Left colon (tissue), 2 donors: ENCODE data around the gene SLBP. TPM values are rescaled to one million over a fixed set of nuclear protein-coding genes. Genes with fewer than 3 reads are reported as not detected.

Experiments
- ATAC-seq: fragments of 200-7000 bp; cut with Tn5 transposase; one replicate; pipeline ENCODE4 v1.9.1; 2020; ENCODE audit warnings: mild to moderate bottlenecking, moderate library complexity
- DNase-seq, 2 donors: peaks; one replicate each; pipeline ENCODE4 v3.0.0-alpha.2; 2020
- intact Hi-C, 2 donors: fragments of 100-400 bp; cut with DNase I in 1 of 2; cut with micrococcal nuclease in 1 of 2; formaldehyde crosslinking; loops; one replicate each; pipeline versions ENCODE4 v1.11.2 to v1.14.0; 2022; cut with DNase I, micrococcal nuclease
- long read RNA-seq: library from polyadenylated mRNA; unstranded; transcript quantifications from one replicate; pipeline ENCODE4 v2.0.0, GENCODE V29; 2021
- total RNA-seq, 2 donors: library from RNA; stranded (reverse); fragmentation: NEBNext Ultra II Directional; extraction: Animal tissue kit (Norgen Biotek cat#: 25700); gene quantifications; one replicate each; pipeline ENCODE4 v1.2.1, GENCODE V29; 2021
- donor health status: DM: no; HTN: no; CAD: no.
- donor health status: DM: yes; HTN: yes; CAD: no.

The SLBP gene
- total RNA-seq = 10 to 100 TPM; 23.3 to 27.3 TPM
- long read RNA-seq, transcript SLBP-206 (8 exons, 1,977 nt) = major isoform, 32 of 41 reads
- long read RNA-seq, transcript SLBP-205 (7 exons, 987 nt) = minor isoform, 5 of 41 reads
- long read RNA-seq, partial matches to known transcripts = 3 of 41 reads
- long read RNA-seq, other reads (novel, unspliced or antisense) = 1 of 41 reads

DNA sequence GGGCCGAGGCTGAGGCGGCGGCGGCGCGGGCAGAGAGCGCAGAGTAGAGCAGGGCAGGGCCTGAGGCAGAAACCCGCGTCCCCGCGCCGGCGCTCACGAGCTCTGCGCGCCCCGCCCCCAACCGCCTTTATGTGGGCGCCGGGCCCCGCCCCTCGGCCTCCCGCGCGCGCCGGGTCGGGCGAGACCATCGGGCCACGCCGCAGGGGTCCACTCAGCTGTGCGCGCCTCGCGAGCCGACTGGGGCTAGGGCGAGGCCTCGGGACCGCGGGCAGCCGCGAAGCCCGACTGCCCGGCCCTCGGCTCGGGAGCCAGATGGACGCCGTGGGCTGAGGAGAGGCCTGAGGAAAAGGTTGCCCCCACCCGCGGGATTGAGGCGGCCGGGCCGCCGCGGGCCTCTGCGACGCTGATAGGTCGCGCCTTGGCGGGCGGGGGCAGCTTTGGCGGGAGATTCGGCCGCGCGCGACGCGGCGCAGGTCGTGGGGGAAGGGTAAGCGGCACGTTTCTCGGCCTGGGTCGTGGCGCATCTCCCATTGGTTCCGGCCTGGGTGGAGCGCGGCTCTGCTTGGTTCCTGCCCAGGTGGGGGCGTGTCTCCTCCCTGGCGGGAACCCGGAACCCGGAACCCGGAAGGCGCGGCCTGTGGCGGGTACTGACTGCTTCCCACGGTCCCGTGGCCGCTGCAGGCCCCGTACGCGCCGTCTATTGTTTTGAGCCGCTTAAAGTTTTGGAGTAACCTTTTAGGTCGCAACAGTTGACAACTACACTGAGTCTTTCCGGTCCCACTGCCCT lies at the start of gene SLBP:
Gene SLBP, minus strand, starts transcription at position 104 of the 787 bp plus-strand sequence. CDS start 131 bp downstream, outside the sequence.
- DNase-seq = peak; percentile 98
- peak; percentile 86 for ATAC-seq
- intact Hi-C loops = no loop called here

DNA sequence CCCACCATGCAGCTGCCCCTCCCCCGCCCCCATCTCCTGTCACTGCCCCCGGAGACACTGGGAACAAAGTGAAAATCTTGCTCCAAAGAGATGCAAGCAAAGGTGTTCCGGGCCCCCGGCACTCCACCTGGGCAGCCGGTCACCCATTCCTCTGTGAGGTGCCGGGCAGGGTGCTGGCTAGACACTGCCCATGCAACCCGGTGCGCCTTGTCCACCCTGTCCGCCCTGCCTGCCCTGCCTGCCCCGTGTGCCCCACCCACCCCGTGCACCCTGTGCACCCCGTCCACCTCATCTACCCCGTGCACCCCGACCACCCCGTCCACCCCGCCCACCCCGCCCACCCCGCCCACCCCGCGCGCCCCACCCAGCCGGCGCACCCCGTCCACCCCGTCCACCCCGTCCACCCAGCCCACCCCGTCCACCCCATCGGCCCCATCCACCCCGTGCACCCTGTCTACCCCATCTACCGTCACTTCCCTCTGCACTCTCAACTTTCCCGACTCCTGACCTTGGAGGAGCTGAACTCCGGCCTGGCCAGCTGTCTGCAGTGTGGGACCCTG lies 49.1 kb upstream of the SLBP start:
- DNase-seq = no peak
- intact Hi-C loops = no loop called here
- ATAC-seq = no peak

DNA sequence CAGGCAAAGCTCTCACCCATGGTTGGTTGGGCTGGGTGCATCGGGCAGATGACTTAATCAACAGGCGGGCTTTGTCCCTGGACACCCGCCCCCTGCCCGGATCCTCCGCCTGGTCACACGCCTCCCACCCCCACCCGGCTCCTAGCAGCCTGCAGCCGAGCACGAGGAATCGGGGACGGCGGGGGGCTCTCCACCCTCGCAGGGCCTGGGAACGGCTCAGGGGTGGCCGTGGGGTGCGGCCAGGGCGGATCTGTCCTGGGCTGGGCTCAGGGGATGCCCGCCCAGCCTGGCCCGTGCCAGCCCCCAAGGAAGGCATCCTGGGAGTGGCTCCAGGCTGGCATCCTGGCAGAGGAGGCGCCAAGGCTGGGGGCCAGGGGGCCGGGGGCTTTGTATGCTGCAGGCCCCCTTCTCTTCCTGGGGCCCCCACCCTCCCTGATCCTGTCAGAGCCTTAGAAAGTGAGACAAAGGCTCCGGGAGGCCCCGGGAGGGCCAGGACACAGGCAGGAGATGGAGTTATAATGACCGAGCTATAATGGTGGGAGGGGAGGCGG lies 48.5 kb upstream of the SLBP start:
- ATAC-seq (no peak), DNase-seq (no peak)
- intact Hi-C loops = no loop called here

DNA sequence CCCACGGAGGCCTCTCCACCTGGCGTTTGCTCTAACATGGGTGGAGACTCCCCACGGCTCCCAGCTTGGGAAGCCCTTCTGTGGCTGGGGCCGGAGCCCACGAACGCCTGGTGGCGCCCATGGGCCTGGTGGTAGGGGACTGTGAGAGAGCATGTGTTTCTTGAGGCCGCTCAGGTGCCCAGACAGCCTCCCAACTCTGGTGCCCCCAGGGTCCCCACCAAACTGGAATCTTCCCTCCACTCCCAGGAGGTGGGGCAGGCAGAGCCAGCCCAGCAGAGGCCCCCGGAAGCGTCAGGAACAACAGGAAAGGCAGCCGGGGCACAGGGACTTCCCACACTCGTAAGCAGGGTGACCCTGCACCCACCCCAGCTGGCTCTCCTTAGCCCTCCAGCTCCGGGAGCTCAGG lies 47.7 kb upstream of the SLBP start:
- DNase-seq (no peak), ATAC-seq (no peak)
- intact Hi-C loops = no loop called here

DNA sequence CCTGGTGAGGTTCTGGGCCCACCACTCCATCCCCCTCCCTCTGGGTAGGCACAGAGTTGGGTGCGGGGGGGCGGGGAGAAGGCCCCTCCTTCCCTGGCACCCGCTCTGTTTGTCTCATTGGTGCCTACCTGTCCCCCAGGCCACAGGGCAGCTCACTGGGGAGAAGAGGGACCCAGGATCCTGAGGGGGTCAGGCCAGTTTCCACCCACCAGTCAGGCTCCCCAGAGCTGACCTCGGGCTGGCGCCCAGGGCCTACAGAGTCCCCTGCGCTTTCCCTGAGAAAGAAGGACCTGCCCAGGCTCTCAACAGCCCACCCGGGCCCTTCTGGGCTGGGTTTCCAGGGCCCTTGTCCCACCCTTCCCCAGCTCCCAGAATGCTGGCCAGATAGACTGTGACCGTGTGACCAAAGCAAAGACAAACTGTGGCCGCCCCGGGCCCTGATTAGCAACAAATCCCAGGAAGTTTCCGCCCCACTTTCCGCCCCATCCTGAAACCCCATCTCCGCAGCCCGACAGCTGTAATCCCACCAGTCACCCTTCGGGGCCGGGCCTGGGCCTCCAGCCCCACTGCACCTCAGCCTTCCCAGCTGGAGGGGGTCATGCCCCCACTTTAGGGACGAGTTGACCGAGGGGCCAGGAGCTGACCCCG lies 47.2 kb upstream of the SLBP start:
- DNase-seq = no peak
- intact Hi-C loops = no loop called here
- ATAC-seq = no peak

DNA sequence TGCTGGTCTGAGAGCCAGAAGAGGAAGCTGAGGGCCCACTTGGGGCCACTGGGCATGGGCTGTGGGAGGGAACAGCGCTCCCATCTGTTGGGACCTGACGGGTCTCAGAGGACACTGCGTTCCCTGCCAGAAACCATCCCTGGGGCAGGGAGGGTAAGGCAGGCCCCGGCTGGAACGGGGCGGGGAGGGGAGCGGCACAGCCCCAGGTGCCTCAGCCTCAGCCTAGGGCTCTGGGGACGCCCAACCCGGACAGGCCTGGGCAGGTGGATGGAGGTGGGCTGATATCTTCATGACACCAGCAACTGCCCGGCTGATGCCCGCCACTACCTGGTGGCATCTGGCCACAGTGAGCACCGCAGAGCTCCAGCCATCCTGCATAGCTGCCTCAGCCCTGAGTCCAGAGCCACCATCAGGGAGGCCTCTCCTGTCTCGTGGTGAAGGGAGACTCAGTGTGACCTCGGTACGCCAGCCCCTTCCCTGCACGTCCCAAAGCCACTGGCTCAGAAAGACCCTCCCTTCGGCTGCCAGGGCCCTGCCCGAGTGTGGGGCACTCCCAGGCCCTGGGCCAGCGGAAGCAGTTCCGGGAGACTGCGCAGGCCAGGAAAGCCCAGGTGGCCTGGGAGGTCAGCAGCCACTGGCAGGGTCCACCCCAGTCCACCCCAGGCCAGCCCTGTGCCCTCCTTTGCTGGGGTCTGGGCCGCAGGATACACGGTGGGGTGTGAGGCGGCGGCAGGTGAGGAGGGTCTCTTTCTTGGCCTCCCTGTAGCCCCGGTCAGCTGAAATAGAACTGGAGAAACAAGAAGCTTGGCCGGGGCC lies 46.4 kb upstream of the SLBP start:
- no peak for ATAC-seq
- intact Hi-C loops = no loop called here
- DNase-seq = no peak

DNA sequence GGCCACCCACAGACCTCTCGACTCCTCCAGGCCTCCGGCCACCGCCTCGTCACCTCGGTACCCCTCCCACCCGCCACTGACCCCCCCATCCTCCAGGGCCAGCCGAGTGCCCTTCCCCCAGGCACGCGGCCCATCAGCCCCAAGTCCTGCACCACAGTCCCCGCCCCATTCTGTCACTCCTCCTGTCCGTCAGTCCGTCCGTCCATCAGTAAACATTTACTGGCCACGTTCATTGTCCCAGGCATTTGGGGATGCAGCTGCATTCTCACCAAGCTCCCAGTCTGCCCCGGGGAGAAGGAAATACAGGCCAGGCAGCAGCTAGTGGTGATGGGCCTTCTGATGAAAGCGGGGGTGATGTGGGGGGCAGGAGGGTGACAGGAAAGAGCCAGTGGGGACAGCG lies 45.7 kb upstream of the SLBP start:
- intact Hi-C loops = no loop called here
- DNase-seq = no peak
- ATAC-seq = no peak

DNA sequence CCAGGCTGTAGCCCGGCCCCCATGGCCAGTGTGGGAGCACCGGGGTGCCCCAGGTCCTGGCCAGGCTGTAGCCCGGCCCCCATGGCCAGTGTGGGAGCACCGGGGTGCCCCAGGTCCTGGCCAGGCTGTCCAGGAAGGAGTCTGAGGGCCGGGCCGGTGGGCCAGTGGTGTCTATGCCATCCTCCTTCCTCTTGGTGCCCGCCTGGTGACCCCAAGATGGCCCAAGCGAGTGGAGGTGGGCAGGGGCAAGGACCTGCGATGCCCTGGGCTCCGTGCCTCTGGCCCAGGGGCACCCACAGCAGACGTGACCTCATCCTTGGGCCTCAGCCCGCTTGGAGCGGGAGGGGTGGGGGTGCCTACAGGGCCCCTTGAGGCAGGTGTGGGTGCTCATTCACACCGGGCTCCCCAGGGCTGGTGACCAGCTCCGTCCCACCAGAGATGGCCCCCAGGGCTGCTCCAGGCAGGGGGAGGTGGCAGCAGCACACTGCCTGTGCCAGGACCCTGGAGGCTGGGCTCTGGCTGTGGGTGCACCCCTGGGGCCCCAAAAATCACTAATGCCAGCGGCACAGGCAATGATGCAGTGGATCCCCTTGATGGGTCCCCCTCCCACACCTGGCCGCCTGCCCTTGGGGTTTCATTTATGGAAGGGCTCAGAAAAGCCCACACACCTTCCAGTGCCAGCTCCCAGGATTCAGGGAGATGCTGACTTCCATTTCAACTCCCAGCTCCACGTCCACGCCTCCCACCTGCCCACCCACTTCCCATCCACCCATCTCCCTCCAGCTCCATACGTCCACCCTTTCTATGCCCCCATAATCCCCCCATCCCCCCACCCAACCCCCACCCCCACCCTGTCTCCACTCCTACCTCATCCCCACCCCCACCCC lies 45.0 kb upstream of the SLBP start:
- DNase-seq (no peak), ATAC-seq (no peak)
- intact Hi-C loops = no loop called here

DNA sequence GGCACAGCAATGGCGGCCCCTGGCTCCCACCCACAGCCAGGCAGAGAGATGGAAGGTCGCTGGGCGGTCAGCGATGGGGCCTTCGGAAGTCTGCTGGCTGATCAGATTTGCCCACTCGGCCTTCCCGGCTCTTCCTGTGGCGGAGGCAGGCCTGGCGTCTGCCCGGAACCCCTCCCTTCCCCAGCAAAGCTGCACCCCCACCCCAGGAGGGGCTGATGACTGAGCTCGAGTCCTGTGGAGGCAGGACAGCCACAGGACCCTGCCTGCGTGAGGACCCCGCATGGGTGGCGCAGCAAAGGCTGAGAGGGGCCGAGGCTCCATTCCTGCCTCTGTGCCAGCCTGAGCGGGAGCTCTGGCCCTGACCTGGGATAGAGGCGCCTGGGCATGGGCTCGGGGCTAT lies 44.0 kb upstream of the SLBP start:
- intact Hi-C loops = no loop called here
- no peak for ATAC-seq
- no peak for DNase-seq

DNA sequence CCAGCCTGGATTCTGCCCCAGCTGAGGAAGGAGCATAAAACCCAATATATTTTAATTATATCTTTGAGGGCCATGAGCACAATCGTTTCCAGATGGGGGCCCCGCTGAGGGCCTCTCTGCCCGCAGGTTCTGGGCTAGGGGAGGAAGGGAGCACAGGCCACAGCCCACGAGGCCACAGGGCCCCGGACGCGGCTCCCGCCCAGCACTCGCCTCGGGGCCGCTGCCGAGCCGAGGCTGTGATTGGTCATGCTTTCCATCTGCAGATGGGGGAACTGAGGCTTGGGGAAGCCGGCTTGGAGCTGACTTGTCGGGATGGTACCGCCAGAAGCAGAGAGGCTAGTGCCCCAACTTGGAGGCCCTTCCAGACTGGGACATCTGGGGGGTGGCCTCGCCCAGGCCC lies 43.2 kb upstream of the SLBP start:
- DNase-seq (no peak), ATAC-seq (no peak)
- intact Hi-C loops = no loop called here

DNA sequence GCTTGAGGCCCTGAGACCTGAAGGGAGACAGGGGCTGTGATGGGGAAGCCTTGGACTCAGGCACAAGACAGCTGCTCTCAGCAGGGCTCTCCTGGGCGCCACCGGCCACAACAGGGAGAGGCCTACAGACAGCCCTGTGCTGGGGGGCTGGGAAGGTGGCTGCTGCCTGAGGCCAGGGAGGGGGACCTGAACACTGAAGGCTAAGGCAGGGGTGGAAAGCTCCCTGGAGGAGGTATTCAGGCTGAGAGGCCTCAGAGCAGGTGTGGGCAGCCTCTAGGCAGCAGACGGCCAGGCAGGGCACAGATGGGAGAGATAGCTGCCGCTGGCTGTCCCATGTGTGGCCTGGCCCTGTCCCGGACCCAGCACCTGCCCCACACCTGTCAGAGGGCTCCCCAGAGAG lies 42.2 kb upstream of the SLBP start:
- ATAC-seq = no peak
- intact Hi-C loops = loop anchor here in 1 of 2 donors (5.0 kb wide), 1 partner anchor 143 kb away; no protein-coding TSS in a partner anchor
- no peak for DNase-seq

DNA sequence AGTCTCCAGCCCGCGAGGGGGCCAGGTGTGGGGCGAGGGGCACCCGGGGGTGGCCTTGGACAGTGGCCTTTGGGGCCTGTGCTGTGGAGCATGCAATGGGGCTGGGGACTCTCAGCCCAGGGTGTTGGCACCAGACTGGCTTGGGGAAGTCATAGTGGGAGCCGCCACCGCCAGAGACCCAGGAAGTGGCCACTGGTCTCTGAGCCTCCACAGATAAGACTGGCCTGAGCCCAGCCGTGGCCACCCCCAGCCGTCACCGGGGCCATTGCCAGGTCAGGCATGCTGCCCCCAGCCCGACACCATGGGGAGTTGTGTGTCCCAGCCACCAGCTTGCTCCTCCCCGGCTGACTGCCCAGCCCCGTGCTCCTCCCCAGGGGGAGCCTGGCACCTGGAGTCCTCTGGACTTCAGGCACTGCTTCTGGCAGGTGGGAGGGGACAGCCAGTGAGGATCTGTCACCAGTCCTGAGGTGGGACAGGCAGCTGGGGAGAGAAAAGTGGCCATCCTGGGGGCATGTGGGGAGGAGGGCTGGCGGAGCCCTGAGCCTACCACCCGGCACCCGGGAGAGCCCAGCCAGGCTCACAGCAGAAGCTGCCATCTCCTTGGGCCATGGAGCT lies 41.7 kb upstream of the SLBP start:
- no peak for DNase-seq

DNA sequence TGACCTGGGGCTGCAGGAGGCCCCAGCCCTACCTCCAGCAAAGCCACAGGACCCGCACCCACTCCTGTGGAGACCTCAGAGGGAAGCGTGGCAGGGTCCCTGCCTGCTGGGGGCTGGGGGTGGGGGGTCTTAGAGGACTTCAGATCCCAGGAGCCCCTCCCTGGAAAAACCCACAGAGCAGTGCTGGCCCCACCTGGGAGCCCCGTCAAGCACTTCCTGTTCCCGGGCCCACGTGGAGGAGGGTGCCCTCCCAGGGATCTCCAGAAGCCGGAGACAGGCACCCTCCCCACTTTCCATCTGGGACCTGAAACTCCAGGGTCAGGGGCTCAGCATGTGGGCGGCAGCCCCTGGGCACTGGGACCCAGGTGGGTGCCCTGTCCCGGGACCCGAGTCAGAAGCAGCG lies 41.2 kb upstream of the SLBP start:
- ATAC-seq (no peak), DNase-seq (no peak)
- intact Hi-C loops = loop anchor here in 1 of 2 donors (5.0 kb wide), 1 partner anchor 144 kb away; no protein-coding TSS in a partner anchor

More for the DNA sequence above, 41.7 kb upstream of the SLBP start:
- intact Hi-C loops = loop anchor here in 1 of 2 donors (5.0 kb wide), 1 partner anchor 143 kb away; no protein-coding TSS in a partner anchor
- no peak for ATAC-seq

DNA sequence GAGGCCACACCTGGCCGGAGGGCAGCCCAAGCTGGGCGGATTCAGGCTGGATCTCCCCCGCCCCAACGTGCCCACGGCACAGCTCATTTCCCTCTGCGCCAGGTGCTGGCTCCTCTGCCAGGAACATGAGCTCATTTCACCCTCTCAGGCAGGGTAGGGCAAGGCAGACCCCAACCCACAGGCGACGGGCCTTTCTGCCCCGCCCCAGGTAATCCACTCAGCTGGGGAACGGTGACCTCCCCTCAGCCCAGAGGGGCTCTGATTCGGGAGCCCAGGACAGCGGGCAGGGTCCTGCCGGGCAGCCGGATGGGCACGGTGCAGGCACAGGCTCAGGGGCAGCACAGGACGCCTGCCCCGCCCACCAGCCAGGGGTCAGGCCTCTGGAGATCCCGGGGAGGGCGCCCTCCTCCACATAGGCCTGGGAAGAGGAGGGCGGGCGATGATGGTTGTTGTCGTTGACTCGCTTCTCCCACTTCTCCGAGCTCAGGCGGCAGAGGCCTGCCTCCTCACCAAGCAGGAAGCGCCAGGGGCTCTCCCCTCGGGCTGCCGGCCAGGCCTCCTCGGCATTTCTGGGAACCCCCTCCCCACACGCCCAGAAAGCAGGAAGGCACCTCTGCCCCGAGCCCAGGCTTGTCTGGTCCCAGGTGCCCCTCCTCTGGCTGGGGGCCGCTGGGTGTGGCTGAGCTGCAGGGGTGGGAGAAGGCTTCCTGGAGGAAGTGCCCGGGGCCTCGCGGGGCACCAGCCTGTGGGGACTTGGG lies 40.3 kb upstream of the SLBP start:
- intact Hi-C loops = loop anchor here in 1 of 2 donors (5.0 kb wide), 1 partner anchor 145 kb away; no protein-coding TSS in a partner anchor
- ATAC-seq (peak; percentile 53), DNase-seq (peak in 1 of 2 donors; percentile 44)

DNA sequence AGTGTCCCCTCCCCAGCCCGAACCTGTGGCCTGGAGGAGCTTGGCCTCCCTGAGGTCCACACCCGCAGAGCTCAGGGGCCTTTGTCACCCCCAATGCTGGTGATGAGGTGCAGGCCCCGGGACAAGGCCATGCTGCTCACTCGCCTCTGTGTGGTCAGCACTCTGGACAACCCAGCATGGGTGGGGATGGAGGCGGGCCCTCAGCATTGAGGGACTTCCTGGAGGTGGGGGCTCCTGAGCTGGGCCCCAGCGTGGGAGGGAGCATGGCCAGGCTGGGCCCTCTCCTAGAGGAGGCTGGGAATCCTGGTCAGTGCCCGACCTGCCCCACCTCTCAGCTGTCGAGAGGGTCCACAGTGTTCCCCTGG lies 39.8 kb upstream of the SLBP start:
- peak; percentile 47 for ATAC-seq
- intact Hi-C loops = loop anchor here in 1 of 2 donors (5.0 kb wide), 1 partner anchor 145 kb away; no protein-coding TSS in a partner anchor
- DNase-seq = no peak

DNA sequence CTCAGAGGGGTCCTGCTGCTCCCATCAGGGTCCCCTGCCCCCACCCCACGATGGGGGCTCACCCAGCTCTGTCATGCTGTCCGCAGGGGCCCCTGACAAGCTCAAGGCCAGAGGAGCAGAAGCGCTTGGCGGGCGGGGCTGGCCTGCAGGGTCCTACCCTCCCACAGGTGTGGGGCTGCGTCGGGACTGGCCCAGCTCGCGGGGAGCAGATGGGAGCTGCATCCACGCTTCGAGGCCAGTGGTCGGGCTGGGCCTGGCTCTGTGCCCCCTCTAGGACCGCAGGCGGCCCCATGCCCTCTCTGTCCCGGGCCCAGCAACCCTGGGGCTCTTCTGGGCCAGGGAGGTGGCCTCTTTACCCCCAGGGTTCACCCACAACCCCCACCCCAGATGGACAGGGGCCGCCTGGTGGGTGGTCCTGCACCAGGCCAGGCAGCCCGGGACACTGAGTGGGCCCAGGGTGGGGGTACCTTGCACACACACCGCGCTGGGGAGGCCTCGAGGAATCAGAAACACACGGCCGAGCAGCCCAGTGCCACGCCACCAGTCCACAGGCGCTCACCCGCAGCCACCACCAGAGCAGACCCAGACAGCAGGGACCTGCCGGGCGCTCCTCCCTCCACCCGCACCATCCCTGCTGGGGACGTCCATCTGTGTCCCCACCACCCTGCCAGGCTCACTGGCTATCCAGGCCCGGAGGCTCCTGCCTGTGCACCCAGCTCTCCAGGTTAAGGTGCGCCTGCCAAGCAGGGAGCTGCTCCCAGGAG lies 39.2 kb upstream of the SLBP start:
- intact Hi-C loops = loop anchor here in 1 of 2 donors (5.0 kb wide), 1 partner anchor 146 kb away; no protein-coding TSS in a partner anchor
- no peak for ATAC-seq
- no peak for DNase-seq
